GM19099 (cell line): ENCODE results near the gene TIPARP.
A peak's percentile ranks its signal among the peaks of the same experiment; 100 is the strongest.

Source experiments
- POLR2A ChIP-seq: IDR thresholded peaks from 3 replicates; pipeline ENCODE4 v1.6.1; 2011; ENCODE audit warnings: low read depth; ENCODE audit not compliant: insufficient read length; ENCODE audit errors: extremely low read depth

TIPARP gene

DNA sequence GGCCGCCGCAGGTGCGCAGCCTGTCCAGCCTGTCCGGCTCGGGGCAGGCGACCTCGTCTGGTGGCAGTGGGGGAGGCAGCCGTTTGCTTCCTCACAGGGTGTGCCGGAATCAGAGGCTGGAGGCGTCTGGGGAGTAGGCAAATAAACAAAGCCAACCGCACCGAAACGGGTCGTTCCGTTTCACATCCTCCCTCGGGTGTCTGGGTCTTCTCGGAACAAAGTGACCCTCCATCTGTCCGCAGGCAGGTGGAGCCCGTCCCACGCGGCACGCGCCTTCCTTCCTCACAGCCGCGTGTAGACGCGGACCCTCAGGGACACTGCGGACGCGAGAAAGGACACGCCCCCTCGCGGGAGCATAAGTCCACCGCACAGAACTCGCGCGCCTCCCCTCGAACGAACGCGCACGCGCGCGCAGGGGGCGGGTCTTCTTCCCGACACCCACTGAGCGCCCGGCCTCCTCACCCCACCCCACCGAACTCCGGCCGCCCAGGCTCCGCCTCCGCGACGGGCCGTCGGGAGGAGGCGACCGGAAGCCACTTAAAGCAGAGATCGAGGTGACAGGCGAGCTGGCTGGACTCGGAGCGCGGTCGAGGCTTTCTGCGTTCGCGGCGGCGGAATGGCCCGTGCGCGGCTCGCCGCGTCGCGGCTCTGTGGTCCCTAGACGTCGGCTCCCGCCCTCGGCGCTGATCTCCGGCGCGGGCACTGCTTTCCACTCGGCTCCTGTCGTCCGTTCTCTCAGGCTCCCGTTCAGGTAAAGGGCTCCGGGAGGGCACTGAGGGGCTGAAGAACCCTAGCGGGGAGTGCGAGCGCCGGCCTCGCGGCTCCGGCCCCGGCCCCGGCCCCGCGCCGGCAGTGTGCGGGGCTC lies at the start of gene TIPARP:
TSS of gene TIPARP (plus strand) at position 545 of the 865 bp plus-strand sequence. CDS start 3,108 bp downstream, outside the sequence.
- TF ChIP-seq POLR2A: peak; percentile 100

- TF ChIP-seq POLR2A: no peak
These were observed 48.3 kb upstream of the TIPARP start for GRCh38 chr3:156626104-156626503.

- TF ChIP-seq POLR2A: no peak
These were observed 46.3 kb upstream of the TIPARP start for GRCh38 chr3:156627946-156628569.

GRCh38 chr3:156628836-156629618 lies 45.4 kb upstream of the TIPARP start:
- no peak for TF ChIP-seq POLR2A

GRCh38 chr3:156630081-156630772 lies 44.2 kb upstream of the TIPARP start:
- no peak for TF ChIP-seq POLR2A

GRCh38 chr3:156630773-156631093 lies 43.7 kb upstream of the TIPARP start:
- TF ChIP-seq POLR2A: no peak

- no peak for TF ChIP-seq POLR2A
These were observed 43.1 kb upstream of the TIPARP start for GRCh38 chr3:156631323-156631722.

DNA sequence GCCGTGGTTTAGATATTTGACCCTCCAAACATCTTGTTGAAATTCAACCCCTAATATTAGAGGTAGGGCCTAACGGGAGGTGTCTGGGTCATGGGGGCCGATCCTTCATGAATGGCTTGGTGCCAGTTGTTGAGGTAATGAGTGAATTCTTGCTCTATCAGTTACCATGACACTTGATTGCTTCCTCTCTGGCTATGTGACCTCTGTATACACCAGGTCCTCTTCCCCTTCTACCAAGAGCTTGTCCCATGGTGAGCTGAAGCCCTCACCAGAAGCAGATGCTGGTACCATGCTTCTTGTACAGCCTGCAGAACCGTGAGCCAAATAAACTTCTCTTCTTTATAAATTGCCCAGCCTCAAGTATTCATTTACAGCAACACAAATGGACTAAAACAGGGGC lies 41.8 kb upstream of the TIPARP start:
- TF ChIP-seq POLR2A: no peak

GRCh38 chr3:156633335-156633734 lies 41.1 kb upstream of the TIPARP start:
- TF ChIP-seq POLR2A: no peak

DNA sequence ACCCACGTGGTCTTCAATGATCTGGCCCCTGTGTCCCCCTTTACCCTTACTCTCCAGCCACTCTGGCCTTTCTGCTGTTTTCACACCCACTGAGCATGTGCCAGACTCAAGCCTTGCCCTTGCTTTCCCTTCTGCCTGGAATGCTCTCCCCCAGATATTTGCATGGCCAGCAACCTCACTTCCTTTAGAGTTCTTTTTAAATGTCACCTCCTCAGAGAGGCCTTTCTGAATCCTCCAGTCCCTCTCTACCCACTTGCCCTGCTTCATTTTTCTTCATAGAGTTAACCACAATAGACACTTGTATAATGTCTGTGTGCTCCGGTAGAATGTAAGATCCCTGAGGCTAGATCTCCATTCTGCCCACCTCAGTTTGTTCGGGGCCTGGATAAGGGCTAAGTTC lies 39.4 kb upstream of the TIPARP start:
- no peak for TF ChIP-seq POLR2A

- no peak for TF ChIP-seq POLR2A
These were observed 38.4 kb upstream of the TIPARP start for GRCh38 chr3:156635973-156636372.

GRCh38 chr3:156637480-156638022 lies 36.8 kb upstream of the TIPARP start:
- TF ChIP-seq POLR2A: no peak

DNA sequence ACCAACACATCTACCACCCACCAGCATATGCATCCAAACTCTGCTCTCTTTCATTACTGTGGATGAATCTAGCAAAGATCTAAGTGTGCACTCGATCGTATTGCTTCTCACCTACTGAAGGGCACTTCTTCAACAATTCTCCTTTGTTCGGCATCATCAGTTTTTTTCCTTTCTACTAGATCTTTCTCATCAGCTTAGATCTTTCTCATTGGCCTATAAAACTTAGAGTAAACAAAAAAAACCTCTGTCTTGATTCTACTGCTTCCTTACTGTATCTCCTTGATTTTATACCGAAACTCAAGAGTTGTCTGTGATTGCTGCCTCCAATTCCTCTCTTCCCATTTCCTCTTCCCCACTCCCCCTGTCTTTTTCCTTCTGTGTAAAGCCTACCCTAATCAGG lies 36.1 kb upstream of the TIPARP start:
- TF ChIP-seq POLR2A: no peak

DNA sequence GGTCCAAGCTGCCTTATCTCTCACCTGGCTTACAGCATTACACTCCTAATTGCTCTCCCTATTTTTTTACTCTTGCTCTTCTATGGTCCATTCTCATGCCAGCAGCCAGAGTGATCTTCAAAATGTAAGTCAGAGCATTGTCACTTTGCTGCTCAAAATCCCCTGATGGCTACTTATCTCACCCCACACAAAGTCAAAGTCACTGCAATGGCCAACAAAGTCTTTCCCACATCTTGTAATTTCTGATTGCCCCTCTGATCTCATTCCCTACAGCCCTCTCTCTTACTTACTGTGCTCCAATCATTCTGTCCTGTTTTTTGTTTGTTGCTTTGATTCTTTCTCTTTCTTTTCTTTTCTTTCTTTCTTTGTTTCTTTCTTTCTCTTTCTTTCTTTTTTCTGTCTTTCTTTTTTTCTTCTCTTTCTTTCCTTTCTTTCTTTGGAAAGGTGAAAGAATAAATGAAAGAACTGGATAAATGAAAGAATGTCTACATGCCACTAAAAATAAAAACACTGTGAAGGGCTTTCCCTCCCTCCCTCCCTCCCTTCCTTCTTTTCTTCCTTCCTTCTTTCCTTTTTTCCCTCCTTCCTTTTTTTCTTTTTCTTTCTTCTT lies 34.9 kb upstream of the TIPARP start:
- no peak for TF ChIP-seq POLR2A
